Retinal pigment epithelial cell (primary cell): Measurements from ENCODE around the gene TYRO3.

Experiments
- DNase-seq: peaks from one replicate; pipeline ENCODE4 v3.0.0-alpha.2; 2010; ENCODE audit warnings: low read depth
- H3K4me3 ChIP-seq: 2 replicates; pipeline ENCODE4 v1.5.1; 2011; ENCODE audit warnings: mild to moderate bottlenecking, low read length, control low read depth, moderate library complexity
- CTCF ChIP-seq: conservative IDR thresholded peaks from 2 replicates; pipeline ENCODE4 v1.5.1; 2011; ENCODE audit warnings: low read depth, low read length, control low read depth, inconsistent platforms

The TYRO3 gene

DNA sequence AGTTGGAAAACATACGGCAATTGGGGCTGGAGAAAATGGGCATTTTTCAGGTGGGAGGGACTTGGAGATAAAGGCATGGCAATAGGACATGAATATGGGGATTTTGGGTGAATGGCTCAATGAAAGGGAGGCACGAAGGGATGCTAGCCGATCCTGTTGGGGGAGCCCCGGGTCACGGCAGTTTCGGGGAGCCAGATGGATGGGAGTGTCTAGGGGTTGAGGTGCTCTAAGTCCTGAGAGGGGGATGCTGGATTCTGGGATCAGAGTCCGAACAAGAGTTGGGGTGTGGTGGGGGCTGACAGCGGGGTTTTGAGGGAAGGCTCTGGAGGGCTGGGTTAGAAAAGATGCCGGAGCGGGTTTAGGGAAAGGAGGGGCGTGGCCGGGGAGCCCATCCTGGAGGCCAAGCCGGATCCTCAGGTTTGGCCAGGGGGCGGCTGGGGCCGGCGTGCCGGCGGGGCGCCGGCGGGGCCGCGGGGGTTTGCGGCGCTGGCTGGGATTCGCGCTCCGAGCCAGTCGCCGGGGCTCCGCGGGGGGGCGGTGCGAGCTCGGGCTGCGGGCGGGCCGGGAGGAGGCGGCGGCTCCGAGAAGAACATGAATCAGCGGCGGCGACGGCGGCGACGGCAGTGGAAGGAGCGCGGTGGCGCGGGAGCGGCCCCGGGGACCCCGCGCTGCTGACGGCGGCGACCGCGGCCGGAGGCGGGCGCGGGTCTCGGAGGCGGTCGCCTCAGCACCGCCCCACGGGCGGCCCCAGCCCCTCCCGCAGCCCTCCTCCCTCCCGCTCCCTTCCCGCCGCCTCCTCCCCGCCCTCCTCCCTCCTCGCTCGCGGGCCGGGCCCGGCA, at the start of gene TYRO3:
Gene TYRO3 (plus strand): TSS at position 813 of the 839 bp plus-strand sequence. CDS start 46 bp downstream, outside the sequence.
- DNase-seq: no peak
- no peak for TF ChIP-seq CTCF

DNA sequence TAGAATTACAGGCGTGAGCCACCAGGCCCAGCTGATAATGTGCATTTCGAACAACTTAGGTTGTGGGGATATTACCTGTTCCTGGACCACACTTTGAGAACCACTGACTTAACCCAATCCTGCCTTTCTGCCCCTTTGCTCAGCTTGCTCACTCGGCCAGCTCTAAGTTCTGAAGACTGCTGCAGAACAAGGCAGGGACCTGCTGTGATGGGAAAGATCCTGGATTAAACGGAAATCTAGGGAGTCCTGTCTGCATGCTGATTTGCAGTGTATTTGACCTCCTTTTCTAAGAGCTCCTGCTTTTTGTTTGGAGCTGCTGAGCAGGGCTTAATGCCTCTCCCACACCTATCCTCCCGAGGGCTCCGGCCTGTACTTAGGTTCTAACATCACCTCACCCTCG, 48.3 kb upstream of the TYRO3 start:
- no peak for TF ChIP-seq CTCF
- no peak for DNase-seq
- no peak overlapping the region for H3K4me3 ChIP-seq

More for the DNA sequence above, at the start of gene TYRO3:
- H3K4me3 ChIP-seq: peak within 1 kb of the TSS; percentile 72

GRCh38 chr15:41511331-41511898, 47.6 kb upstream of the TYRO3 start:
- no peak overlapping the region for H3K4me3 ChIP-seq
- no peak for TF ChIP-seq CTCF
- no peak for DNase-seq

GRCh38 chr15:41511899-41512369, 47.1 kb upstream of the TYRO3 start:
- H3K4me3 ChIP-seq: peak overlapping the region; percentile 6
- no peak for TF ChIP-seq CTCF
- no peak for DNase-seq

DNA sequence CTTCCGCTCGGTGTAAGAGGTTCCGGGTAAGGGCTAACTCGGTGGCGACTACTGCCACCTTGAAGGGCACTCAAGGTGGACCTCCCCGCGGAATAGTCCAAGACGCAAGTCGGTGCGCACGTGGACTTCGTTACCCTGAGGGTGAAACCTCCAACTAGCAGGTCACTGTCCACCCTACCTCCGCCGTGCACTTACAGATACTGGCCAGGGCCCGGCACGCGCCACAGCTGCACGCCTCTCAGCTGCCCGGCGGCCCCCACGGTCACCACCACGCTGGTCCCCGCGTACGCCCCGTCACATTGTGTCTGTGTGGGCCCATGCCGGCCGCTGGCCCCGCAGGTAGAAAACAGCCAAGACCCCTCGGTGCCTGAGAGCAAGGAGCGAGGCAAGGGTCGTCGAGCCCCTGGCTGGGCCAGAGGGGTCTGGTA, 46.5 kb upstream of the TYRO3 start:
- H3K4me3 ChIP-seq: no peak overlapping the region
- no peak for TF ChIP-seq CTCF
- no peak for DNase-seq

- no peak for TF ChIP-seq CTCF
- DNase-seq: no peak
These were observed 46.0 kb upstream of the TYRO3 start for GRCh38 chr15:41512940-41513505.

More at GRCh38 chr15:41512940-41513505, 46.0 kb upstream of the TYRO3 start:
- peak overlapping the region; percentile 15 for H3K4me3 ChIP-seq
